IPS-NIHi11 (cell line): ENCODE measurements around the gene NSF.
"Not testable (repeated sequence)": the region's sequence is repeated elsewhere in the genome, so short reads cannot be mapped to it uniquely, and the experiment has no call there.

Experiments
- DNase-seq: peaks from one replicate; pipeline ENCODE4 v3.0.0; 2012; ENCODE audit warnings: mixed read lengths, low spot score

The NSF gene

GRCh38 chr17:46773676-46774075 lies 183.2 kb downstream of the NSF start:
- no peak for DNase-seq

GRCh38 chr17:46774108-46774737 lies 183.8 kb downstream of the NSF start:
- no peak for DNase-seq

GRCh38 chr17:46776298-46777005 lies 186.0 kb downstream of the NSF start:
- DNase-seq = no peak

- peak; percentile 50 for DNase-seq
These were observed 187.8 kb downstream of the NSF start for GRCh38 chr17:46777943-46778915.

GRCh38 chr17:46780003-46780373 lies 189.5 kb downstream of the NSF start:
- DNase-seq = no peak

DNA sequence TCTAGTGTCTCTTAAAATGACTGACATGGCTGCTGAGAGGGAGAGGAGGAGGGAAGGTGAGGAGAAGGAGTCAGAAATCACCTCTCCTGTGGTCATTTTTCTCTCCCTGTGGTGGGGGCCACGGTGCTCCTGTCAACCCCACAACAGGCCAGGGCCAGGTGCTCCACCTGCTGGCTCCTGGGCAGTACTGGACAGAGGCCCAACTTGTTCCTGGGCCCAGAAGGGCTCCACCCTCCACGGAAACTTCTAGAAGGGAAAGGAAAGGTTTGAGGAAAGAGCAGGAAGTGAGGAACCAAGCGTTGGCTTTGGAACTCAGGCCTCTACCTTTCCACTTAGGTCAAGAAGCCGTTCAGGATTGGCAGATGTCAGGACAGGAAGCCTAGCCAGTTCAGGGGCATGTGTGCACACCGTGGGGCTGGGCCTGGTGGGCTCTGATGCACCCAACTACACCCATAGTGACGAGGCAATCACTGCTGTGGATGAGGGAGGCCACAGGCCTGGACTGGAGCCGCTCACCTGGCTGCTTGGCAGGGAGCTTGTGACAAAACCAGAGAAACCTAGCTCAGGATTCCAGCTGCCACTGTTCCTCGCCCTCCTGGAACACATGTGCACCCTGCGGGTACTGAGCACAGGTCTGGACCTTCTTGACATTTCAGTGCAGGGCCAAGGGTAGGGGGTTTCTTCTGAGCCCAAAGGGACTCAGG lies 191.9 kb downstream of the NSF start:
- peak; percentile 80 for DNase-seq

GRCh38 chr17:46783031-46783593 lies 192.6 kb downstream of the NSF start:
- no peak for DNase-seq

GRCh38 chr17:46785696-46786095 lies 195.2 kb downstream of the NSF start:
- DNase-seq = peak; percentile 66

GRCh38 chr17:46787478-46787877 lies 197.0 kb downstream of the NSF start:
- no peak for DNase-seq

DNA sequence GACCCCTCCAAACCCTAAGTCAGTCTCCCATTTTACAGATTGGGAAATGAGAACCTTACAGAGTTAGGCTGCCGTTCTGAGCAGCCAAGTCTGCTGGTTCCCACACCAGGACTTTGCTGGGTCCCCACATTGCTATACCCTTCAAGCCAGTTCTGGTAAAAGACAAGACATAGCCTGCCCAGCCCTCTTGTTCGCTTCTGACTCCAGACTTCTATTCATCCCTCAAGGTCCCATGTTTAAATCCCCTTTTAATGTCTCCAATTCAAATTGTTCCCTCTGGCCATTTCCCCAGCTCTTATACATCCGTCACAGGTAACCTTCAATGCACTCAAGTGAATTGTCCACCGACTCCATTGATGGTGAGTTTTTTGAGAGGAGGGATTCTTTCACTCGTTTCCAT lies 197.8 kb downstream of the NSF start:
- DNase-seq = no peak

DNA sequence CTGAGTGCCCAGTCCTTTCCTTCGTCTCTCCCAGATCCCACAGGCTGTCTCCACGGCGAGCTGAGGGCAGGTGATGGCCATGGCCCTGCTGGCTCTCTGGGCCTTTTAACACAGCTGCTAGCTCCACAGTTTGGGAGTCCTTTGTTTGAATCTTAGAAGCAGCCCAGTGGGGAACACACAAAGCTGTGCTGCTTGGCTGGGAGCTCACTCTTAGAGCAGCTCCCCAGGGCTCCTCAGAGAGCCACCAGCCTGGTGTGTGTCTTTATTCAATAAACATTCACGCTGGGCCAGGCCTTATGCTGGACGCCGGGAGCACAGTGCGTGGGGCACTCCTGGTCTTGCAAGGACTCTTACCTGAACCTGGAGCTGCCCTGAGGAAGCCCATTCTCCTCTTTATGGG lies 198.3 kb downstream of the NSF start:
- DNase-seq = no peak

DNA sequence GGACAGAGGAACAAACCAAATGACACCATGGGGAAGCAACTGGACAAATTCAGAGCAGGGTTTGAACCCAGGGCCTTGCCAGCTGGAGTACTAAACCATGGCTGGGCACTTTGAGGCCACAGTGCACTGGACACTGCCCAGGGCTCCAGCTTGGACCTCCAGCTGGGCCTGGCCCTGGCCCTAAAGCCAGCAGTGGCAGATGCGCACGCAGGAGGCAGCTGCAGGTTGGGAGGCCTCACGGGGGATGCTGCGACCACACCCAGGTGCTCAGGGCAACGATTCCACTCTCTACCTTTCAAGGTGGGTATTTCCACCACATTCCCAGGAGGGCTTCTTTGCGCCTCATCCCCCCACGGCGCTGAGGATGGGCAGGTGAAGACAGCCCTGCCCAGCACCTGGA lies 199.1 kb downstream of the NSF start:
- DNase-seq = no peak

DNA sequence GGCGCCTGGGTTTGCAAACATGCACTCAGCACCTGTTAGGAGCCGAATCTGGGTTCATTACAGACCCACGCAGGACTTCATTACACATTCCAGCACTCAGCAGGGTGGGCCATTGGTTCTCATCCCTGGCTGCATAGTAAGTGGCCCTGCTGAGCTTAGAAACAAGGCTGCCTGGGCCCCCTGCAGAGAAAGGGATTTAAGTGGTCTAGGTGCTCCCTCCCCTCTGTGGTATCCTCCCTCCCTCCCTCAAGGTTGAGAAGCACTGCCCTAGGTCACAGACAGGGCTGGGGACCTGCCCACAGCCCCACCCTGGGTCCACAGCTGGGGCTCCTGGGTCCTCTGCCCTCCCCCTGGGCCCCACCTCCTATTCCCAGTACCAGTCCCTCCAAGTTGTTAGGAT lies 199.7 kb downstream of the NSF start:
- DNase-seq = no peak

DNA sequence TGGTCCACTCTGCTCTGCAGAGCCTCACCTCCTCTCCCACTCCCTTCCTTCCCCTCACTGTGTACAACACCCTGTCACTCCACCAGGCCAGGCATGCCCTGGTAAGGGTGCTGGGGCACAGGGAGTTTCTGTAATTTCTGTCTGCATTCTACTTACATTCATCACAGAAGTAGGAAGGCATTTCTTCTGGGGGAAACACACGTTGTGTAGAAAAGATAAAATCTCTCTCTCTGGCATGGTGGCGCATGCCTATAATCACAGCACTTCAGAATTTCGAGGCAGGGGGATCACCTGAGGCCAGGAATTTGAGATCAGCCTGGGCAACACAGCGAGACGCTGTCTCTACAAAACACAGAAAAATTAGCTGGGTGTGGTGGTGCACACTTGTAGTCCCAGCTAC lies 201.1 kb downstream of the NSF start:
- no peak for DNase-seq

- DNase-seq = no peak
These were observed 201.6 kb downstream of the NSF start for GRCh38 chr17:46792071-46792470.

GRCh38 chr17:46793023-46793422 lies 202.6 kb downstream of the NSF start:
- DNase-seq = not testable (repeated sequence)

DNA sequence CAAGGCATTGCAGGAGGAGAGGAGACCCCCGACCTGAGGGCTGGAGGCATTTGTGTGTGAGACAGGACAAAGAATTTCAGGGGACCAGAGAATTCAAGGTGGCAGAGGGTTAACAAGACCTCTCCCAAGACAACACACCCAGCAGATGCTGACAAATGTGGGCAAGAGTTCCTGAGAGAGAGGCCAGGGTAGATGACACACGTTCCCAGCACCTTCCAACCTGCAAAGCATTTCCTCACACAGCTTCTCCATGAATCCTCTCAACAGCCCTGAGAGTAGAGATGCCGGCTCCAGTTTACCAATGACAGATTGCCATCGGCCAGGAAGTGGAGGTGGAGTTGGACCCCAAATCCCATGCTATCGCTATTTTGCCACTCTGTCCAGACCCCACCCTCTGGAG lies 203.1 kb downstream of the NSF start:
- DNase-seq = no peak

DNA sequence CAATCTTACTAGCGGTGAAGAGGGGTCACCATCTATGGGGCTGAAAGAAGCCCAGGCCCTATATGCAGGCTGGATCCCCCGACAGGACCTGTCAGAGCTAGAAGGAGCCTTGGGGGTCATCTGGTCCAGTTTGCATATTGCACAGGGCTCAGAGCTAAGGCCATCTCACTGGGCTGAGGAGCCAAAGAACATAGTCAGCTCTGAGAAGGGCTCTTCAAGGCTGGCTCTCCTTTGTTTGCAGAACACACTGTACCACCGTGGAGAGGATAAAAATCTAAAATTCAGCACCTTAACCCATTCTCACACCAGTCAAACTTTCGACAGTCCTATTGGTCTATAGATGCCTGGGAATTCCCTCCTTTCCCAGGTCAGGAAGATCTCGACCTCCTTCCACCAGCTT lies 203.8 kb downstream of the NSF start:
- no peak for DNase-seq

DNA sequence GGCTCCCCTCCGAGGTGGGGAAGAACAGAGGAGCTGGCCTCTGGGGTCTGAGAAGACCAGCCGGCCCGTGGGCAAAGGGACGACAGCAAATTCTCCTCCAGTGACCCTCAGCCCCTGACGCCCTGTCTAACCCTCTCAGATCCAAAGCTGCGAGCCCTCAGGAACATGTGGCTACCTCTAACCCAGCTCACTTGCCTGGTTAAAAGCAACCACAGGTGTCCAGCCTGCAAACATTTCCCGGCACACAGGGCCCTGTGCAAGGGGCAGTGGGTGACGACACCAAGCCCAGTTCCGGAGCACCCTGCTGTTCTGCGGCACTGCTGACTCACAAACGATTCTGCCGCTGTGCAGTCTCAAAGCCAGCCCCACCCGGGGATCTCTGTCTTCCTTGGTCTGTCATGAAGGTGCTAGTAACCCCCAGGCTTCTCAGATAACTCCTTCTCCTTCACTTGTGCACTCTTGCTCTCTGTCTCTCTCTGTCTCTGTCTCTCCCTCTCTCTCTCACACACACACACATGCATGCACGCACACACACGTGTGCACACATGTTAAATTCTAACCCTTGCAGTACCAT lies 205.0 kb downstream of the NSF start:
- no peak for DNase-seq

GRCh38 chr17:46796084-46796483 lies 205.6 kb downstream of the NSF start:
- no peak for DNase-seq

DNA sequence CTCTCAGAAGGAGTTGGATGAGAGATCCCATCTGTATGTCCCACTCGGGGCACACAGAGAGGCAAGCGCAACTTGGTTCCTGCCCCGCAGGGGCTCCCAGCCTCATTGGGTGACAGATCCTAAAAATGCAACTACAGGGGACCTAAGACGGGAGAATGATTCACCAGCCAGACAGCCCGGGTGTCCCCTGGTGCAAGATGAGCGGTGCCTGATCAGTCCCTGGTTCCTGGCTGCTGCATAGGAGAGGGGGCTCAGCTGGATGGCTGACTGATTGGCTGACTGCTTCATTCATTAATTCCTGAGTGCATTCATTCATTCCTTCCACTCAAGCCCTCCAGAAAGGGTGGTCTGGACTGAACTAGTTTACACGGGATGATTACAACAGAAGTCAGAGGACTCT lies 206.1 kb downstream of the NSF start:
- DNase-seq = no peak
